HG02852 (cell line): ENCODE results near the gene FADS3.

ENCODE experiments used
- ATAC-seq: cut with Tn5 transposase; IDR thresholded peaks from one replicate; pipeline ENCODE4 v1.9.1; 2021; ENCODE audit warnings: mild to moderate bottlenecking, moderate library complexity; ENCODE audit not compliant: unreplicated experiment

The FADS3 gene

DNA sequence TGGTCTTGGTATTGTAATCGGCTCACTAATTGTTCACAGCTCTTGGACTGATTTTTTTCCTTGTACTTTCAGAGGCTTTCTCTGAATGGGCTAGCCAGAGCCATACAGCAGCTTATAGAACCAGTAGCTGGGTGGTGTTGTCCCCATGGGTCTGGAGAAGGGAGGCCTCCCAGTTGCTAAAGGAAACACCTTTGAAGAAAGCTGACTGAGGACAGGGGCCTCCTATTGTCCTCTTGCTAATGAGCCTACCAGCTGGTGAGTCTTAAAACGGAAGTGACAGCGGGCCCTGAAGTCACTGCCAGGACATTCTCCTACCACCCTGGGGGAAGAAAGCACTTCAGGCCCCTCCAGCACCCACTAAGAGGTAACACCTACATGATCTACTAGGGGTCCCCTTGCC is 9.9 kb downstream of the FADS3 start:
- no peak for ATAC-seq

DNA sequence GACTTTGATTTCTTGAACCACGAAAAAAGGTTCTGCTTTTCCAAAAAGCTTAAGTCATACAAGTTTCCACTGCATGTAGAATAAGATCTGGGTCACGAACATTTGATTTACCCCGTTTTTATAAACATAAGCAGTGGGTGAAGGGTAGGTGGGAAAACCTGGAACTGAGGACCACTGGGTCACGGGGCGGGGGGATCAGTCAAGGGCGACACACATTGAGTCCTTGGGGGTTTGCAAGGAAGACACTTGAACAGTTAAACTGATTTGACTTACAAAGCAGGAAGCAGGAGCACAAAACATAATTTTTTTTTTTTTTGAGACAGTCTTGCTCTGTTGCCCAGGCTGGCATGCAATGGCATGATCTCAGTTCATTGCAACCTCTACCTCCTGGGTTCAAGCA is 10.9 kb downstream of the FADS3 start:
- ATAC-seq = no peak

DNA sequence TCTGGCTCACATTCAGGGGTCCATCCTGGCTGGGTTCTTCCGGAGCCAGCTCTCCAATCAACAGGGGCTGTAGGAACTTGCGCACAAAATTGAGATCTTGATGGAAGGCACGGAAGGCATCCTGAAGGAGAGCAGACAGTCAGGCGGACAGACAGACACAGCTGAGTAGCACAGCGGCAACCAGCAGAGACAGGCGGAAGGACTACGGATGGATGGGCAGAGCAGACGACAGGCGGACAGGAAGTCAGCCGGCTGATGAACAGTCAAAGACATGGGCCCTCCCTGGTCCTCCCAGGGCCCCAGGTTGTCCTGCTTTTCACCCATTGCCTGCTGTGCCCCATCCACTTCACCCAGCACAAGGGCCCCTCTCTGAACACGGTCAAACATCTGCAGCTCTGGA is 11.3 kb downstream of the FADS3 start:
- no peak for ATAC-seq

DNA sequence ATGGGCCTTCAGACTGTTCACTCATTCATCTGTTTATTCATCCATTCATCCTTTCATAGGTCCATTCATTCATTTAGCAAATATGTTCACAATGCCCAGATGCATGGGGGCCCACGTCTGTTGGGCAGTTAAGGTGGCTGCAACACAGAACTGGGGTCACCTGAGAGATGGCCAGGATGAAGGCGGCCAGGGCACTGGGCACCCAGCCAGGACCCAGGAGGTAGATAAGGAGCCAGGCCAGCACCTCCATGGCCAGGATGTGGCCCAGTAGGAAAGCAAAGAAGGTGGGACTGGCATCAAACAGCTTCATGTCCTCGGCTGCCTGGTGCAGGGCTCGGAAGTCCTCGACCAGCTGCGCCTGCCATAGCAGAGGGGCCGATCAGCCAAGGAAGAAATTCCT is 12.2 kb downstream of the FADS3 start:
- ATAC-seq = no peak

- no peak for ATAC-seq
Observed at GRCh38 chr11:61875698-61876097, 15.6 kb downstream of the FADS3 start.

DNA sequence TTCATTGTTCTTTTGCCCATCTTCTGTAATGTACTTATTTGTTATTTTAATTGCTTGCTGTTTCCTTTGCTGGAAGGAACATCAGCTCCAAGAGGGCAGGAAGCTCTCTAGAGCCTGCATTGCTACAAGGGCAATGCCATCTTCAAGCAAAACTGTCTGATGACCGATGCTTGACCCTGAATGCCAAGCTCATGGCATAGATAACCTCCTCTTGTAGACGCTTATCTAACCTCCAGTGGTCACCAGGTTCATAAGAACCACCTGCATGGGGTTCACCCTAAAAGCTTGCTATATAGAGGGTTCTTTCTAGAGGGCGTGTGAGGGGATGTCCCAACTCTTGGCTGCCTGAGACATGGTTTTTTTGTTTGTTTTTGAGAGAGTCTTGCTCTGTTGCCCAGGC is 16.5 kb downstream of the FADS3 start:
- ATAC-seq = no peak

DNA sequence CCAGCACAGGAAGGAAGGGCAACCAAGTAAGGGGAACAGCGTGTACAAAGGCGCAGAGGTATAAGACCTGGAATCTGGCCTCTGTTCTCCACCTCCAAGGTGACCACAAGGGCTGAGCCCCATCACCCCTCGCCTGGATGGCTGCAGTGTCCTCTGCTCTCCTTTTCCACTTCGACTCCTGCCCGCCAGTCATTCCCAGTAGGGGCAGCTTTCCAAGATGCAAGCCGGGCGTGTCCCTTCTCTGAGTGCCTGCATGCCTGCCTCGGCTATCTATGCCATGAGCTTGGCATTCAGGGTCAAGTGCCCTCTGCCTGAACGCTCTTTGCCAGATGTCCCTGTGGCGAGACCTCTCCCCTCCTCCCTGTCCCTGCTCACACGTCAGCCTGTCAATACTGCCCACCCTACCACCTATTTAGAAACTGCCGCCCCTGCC is 17.0 kb downstream of the FADS3 start:
- ATAC-seq = no peak

GRCh38 chr11:61873588-61874376 is 17.6 kb downstream of the FADS3 start:
- no peak for ATAC-seq

DNA sequence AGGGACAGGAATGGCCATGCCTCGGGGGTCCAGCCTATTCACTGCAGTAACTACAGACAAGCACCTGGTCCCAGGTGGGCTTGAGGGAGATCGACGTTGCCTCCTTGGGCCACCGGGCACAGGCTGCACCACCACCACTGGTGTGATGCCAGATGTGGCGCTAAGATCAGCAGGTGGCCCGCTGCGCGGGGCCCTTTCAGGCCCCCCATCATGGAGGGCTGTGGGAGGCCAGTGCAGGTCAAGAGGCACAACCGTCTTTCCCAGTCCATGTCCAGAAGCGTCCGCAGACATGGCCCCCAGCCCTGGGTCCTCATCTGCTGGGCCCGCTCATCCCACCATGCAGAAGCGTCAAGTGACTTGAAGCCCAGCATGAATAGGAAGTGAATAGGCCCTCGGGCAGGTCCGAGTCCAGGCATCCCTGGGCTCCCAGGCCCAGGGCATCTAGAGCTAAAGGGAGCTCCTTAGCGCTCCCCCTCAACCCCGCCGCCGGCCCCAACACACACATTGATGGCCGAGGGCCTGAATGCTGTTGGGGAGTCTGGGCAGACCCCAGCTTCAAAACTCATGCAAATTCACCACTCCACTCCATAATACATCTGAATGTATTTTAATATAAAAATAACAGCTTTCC is 18.3 kb downstream of the FADS3 start:
- ATAC-seq = no peak

DNA sequence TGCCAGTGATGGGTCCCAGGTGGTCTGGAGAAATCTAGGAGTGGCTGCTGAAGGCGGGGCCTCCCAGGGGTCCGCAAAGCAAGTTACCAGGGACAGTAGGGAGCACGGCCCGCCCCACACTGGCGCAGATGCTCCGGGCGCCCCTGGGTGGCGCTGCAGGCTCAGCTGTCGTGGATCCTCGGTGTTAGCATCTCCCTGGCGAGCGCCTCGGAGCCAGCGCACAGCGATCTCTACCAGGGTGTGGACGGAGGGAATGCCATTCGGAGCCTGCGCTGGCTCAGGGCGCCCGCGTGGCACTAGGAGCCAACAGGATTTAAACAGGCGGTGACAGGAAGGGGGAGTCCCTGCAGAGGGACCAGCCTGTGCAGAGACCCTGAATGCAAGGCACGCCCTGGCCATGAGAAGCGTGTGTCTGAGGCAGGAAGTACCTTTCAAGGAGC is 20.2 kb downstream of the FADS3 start:
- peak; percentile 73 for ATAC-seq

GRCh38 chr11:61870541-61871031 is 20.8 kb downstream of the FADS3 start:
- ATAC-seq = no peak

- no peak for ATAC-seq
Observed at GRCh38 chr11:61869708-61870451, 21.5 kb downstream of the FADS3 start.

DNA sequence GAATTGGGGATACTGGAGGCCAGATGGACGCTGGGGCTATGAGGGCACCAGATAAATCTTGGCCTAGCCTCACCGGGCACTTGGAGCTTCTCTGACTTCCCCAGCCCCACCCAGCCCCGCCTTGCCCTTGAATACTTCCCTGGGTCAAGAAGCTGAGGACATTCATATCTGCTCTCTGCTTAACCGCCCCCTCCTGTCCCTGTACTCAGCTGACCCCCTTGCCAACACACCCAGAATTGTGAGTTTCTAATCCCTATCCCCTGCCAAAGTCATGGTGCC is 22.0 kb downstream of the FADS3 start:
- no peak for ATAC-seq

GRCh38 chr11:61868571-61869428 is 22.5 kb downstream of the FADS3 start:
- no peak for ATAC-seq

DNA sequence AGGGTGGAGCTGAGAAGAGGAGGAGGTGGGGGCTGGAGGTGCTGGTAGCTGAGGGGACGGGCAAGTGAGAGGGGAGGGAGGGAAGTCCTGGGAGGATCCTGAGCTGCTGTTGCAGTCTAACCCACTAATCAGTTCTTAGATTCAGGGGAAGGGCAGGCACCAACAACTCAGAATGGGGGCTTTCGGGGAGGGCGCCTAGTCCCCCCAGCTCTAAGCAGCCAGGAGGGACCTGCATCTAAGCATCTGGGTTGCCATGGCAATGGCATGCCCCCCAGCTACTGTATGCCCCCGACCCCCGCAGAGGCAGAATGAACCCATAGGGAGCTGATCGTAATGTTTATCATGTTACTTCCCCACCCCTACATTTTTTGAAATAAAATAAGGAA is 24.4 kb downstream of the FADS3 start:
- ATAC-seq = no peak

DNA sequence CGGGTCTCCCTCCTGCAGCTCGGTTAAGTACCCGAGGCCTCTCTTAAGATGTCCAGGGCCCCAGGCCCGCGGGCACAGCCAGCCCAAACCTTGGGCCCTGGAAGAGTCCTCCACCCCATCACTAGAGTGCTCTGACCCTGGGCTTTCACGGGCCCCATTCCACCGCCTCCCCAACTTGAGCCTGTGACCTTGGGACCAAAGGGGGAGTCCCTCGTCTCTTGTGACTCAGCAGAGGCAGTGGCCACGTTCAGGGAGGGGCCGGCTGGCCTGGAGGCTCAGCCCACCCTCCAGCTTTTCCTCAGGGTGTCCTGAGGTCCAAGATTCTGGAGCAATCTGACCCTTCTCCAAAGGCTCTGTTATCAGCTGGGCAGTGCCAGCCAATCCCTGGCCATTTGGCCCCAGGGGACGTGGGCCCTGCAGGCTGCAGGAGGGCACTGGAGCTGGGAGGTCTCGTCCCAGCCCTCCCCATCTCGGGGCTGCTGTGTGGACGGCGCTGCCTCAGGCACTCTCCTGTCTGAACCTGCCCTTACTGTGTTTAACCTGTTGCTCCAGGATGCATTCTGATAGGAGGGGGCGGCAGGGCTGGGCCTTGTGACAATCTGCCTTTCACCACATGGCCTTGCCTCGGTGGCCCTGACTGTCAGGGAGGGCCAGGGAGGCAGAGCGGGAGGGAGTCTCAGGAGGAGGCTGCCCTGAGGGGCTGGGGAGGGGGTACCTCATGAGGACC is 25.0 kb downstream of the FADS3 start:
- ATAC-seq = no peak

DNA sequence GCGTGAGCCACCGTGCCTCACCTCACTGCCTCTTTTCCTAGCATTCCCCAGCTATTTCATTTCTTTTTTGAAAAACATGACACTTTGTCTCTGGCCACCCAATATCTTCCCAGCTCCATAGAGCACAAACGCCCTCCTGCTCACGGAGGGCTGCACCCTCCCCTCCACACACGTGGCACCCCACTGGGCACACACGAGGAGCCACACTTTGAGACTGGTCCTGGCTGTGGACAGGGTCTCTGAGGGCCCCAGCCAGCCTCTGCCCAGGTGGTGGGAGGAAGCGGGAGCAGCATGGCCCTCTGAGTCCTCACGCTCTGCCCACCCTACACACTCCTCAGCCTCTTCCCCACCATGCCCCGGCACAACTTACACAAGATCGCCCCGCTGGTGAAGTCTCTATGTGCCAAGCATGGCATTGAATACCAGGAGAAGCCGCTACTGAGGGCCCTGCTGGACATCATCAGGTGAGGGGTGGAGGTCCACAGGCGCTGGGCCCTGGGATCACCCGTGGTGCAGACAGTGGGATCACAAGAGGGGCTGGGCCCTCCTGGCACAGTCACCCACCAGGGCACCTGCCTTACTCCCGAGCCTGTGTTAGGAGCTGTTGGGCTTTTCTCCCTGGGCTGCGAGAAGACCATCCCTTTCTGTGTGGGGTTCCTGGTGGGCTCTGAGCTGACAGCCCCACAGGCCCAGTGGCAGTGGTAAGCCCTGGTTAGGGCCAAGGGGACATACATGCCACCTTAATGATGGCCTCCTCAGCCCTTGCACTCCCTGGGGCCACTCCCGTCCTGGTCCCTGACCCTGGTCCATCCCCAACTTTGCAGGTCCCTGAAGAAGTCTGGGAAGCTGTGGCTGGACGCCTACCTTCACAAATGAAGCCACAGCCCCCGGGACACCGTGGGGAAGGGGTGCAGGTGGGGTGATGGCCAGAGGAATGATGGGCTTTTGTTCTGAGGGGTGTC is 26.2 kb downstream of the FADS3 start:
- ATAC-seq = no peak

GRCh38 chr11:61863548-61864081 is 27.7 kb downstream of the FADS3 start:
- ATAC-seq = no peak
